NT2/D1 (cell line): ENCODE measurements around the gene RETN.

Experiments
- YY1 ChIP-seq: IDR thresholded peaks from 2 replicates; pipeline ENCODE4 v1.6.1; 2011; ENCODE audit not compliant: insufficient read length, insufficient read depth
- ZNF274 ChIP-seq: IDR thresholded peaks from 2 replicates; pipeline ENCODE4 v1.6.1; 2011; ENCODE audit warnings: mild to moderate bottlenecking, low read depth, low read length

GRCh38 chr19:7692417-7693088 lies 23.7 kb downstream of the RETN start:
- TF ChIP-seq YY1 (no peak), ZNF274 (no peak)
